HCEC 1CT (cell line): Measurements from ENCODE around the gene TXNRD2.
"Not testable (repeated sequence)": the region's sequence is repeated elsewhere in the genome, so short reads cannot be mapped to it uniquely, and the experiment has no call there.

Source experiments
- DNase-seq: peaks from one replicate; pipeline ENCODE4 v3.0.0-alpha.2; 2017

TXNRD2 gene

GRCh38 chr22:19841641-19842392, 99.8 kb downstream of the TXNRD2 start:
- no peak for DNase-seq

- no peak for DNase-seq
Measured at GRCh38 chr22:19840955-19841640, 100.5 kb downstream of the TXNRD2 start.

- no peak for DNase-seq
Measured at GRCh38 chr22:19840059-19840458, 101.6 kb downstream of the TXNRD2 start.

GRCh38 chr22:19837915-19838314, 103.7 kb downstream of the TXNRD2 start:
- no peak for DNase-seq

- no peak for DNase-seq
Measured at GRCh38 chr22:19836512-19836911, 105.1 kb downstream of the TXNRD2 start.

GRCh38 chr22:19834599-19834998, 107.0 kb downstream of the TXNRD2 start:
- DNase-seq: no peak

- not testable (repeated sequence) for DNase-seq
Measured at GRCh38 chr22:19833327-19833726, 108.3 kb downstream of the TXNRD2 start.

- DNase-seq: no peak
Measured at GRCh38 chr22:19832476-19833108, 109.0 kb downstream of the TXNRD2 start.

- DNase-seq: not testable (repeated sequence)
Measured at GRCh38 chr22:19831979-19832378, 109.6 kb downstream of the TXNRD2 start.

- DNase-seq: no peak
Measured at GRCh38 chr22:19831016-19831415, 110.6 kb downstream of the TXNRD2 start.

- DNase-seq: no peak
Measured at GRCh38 chr22:19828035-19828401, 113.6 kb downstream of the TXNRD2 start.

GRCh38 chr22:19827341-19828034, 114.1 kb downstream of the TXNRD2 start:
- DNase-seq: no peak

GRCh38 chr22:19826619-19826950, 115.0 kb downstream of the TXNRD2 start:
- DNase-seq: no peak

GRCh38 chr22:19825904-19826618, 115.6 kb downstream of the TXNRD2 start:
- DNase-seq: no peak
